ENCODE results near the gene PYROXD2.

The PYROXD2 gene

GRCh38 chr10:98377536-98377935 is 37.4 kb downstream of the PYROXD2 start:
- Histone ChIP-seq H3K9ac (ENCODE audit: low read depth, low read length) (no peak overlapping the region), H4K20me1 (ENCODE audit: insufficient read depth, low read length) (no peaks in the 10 kb centered on the region; the same call in 1 of the 2 replicates), H3K4me3 (ENCODE audit: low read depth in 1 of 2, low read length in 2 of 2) (no peak overlapping the region), H2AFZ (ENCODE audit: low read depth, low read length) (no peak overlapping the region), H3K9me3 (ENCODE audit: insufficient read depth, low read length, severe bottlenecking) (no peaks in the 10 kb centered on the region), H3K79me2 (ENCODE audit: insufficient read depth, low read length) (no peaks in the 10 kb centered on the region), H3K27ac (ENCODE audit: low read length) (no peak overlapping the region), H3K27me3 (ENCODE audit: insufficient read depth, low read length, poor library complexity) (peaks cover 30% of the 10 kb centered on the region), H3K36me3 (ENCODE audit: insufficient read depth, low read length) (no peaks in the 10 kb centered on the region), H3K4me2 (ENCODE audit: insufficient read depth, low read length) (no peak overlapping the region), H3K4me1 (ENCODE audit: insufficient read depth, low read length) (no peaks in the 10 kb centered on the region)
- no peak for ATAC-seq (ENCODE audit: insufficient read depth, low read depth)
- TF ChIP-seq EZH2 (IDR thresholded peaks at IDR 0.05; ENCODE audit: borderline replicate concordance, low read depth, low read length, severe bottlenecking): no peak
- TF ChIP-seq, protein P1, sequence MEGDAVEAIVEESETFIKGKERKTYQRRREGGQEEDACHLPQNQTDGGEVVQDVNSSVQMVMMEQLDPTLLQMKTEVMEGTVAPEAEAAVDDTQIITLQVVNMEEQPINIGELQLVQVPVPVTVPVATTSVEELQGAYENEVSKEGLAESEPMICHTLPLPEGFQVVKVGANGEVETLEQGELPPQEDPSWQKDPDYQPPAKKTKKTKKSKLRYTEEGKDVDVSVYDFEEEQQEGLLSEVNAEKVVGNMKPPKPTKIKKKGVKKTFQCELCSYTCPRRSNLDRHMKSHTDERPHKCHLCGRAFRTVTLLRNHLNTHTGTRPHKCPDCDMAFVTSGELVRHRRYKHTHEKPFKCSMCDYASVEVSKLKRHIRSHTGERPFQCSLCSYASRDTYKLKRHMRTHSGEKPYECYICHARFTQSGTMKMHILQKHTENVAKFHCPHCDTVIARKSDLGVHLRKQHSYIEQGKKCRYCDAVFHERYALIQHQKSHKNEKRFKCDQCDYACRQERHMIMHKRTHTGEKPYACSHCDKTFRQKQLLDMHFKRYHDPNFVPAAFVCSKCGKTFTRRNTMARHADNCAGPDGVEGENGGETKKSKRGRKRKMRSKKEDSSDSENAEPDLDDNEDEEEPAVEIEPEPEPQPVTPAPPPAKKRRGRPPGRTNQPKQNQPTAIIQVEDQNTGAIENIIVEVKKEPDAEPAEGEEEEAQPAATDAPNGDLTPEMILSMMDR (IDR thresholded peaks at IDR 0.05; ENCODE audit: borderline replicate concordance, extremely low read depth, low read length, poor library complexity, severe bottlenecking): no peak
- no peak for DNase-seq

- Histone ChIP-seq H3K4me1 (ENCODE audit: insufficient read depth, low read length) (no peaks in the 10 kb centered on the region), H3K36me3 (ENCODE audit: insufficient read depth, low read length) (no peaks in the 10 kb centered on the region), H3K9ac (ENCODE audit: low read depth, low read length) (no peak overlapping the region), H3K4me2 (ENCODE audit: insufficient read depth, low read length) (no peak overlapping the region), H3K79me2 (ENCODE audit: insufficient read depth, low read length) (no peaks in the 10 kb centered on the region), H3K27me3 (ENCODE audit: insufficient read depth, low read length, poor library complexity) (peaks cover 30% of the 10 kb centered on the region), H3K4me3 (ENCODE audit: low read depth in 1 of 2, low read length in 2 of 2) (no peak overlapping the region), H2AFZ (ENCODE audit: low read depth, low read length) (no peak overlapping the region), H4K20me1 (ENCODE audit: insufficient read depth, low read length) (no peaks in the 10 kb centered on the region; the same call in 1 of the 2 replicates), H3K9me3 (ENCODE audit: insufficient read depth, low read length, severe bottlenecking) (no peaks in the 10 kb centered on the region), H3K27ac (ENCODE audit: low read length) (no peak overlapping the region)
- DNase-seq (no peak), ATAC-seq (ENCODE audit: insufficient read depth, low read depth) (no peak)
- TF ChIP-seq, protein P1 (IDR thresholded peaks at IDR 0.05; ENCODE audit: borderline replicate concordance, extremely low read depth, low read length, poor library complexity, severe bottlenecking): no peak
- no peak for TF ChIP-seq EZH2 (IDR thresholded peaks at IDR 0.05; ENCODE audit: borderline replicate concordance, low read depth, low read length, severe bottlenecking)
Measured at GRCh38 chr10:98377001-98377400, 38.0 kb downstream of the PYROXD2 start.

GRCh38 chr10:98376485-98376884 is 38.5 kb downstream of the PYROXD2 start:
- no peaks in the 10 kb centered on the region for H3K4me1 ChIP-seq (ENCODE audit: insufficient read depth, low read length)
- no peak for ATAC-seq (ENCODE audit: insufficient read depth, low read depth)
- no peaks in the 10 kb centered on the region for H3K36me3 ChIP-seq (ENCODE audit: insufficient read depth, low read length)
- no peak overlapping the region for H2AFZ ChIP-seq (ENCODE audit: low read depth, low read length)
- DNase-seq: no peak
- no peak overlapping the region for H3K27ac ChIP-seq (ENCODE audit: low read length)
- H3K9me3 ChIP-seq (ENCODE audit: insufficient read depth, low read length, severe bottlenecking): no peaks in the 10 kb centered on the region
- H3K9ac ChIP-seq (ENCODE audit: low read depth, low read length): no peak overlapping the region
- H4K20me1 ChIP-seq (ENCODE audit: insufficient read depth, low read length): no peaks in the 10 kb centered on the region; the same call in 1 of the 2 replicates
- H3K4me3 ChIP-seq (ENCODE audit: low read depth in 1 of 2, low read length in 2 of 2): no peak overlapping the region
- H3K27me3 ChIP-seq (ENCODE audit: insufficient read depth, low read length, poor library complexity): peaks cover 30% of the 10 kb centered on the region
- TF ChIP-seq EZH2 (IDR thresholded peaks at IDR 0.05; ENCODE audit: borderline replicate concordance, low read depth, low read length, severe bottlenecking): no peak
- TF ChIP-seq, protein P1 (IDR thresholded peaks at IDR 0.05; ENCODE audit: borderline replicate concordance, extremely low read depth, low read length, poor library complexity, severe bottlenecking): no peak
- no peaks in the 10 kb centered on the region for H3K79me2 ChIP-seq (ENCODE audit: insufficient read depth, low read length)
- H3K4me2 ChIP-seq (ENCODE audit: insufficient read depth, low read length): no peak overlapping the region
